GM18858 (cell line): ENCODE measurements around the gene RAB11FIP3.
"Not testable (repeated sequence)": the region's sequence is repeated elsewhere in the genome, so short reads cannot be mapped to it uniquely, and the experiment has no call there.

Source experiments
- ATAC-seq: cut with Tn5 transposase; IDR thresholded peaks from one replicate; pipeline ENCODE4 v1.9.1; 2021; ENCODE audit not compliant: unreplicated experiment

Gene RAB11FIP3

GRCh38 chr16:491220-491919, 65.9 kb downstream of the RAB11FIP3 start:
- no peak for ATAC-seq

- no peak for ATAC-seq
Measured at GRCh38 chr16:492211-492875, 66.9 kb downstream of the RAB11FIP3 start.

GRCh38 chr16:494676-495075, 69.2 kb downstream of the RAB11FIP3 start:
- not testable (repeated sequence) for ATAC-seq

GRCh38 chr16:495127-495748, 69.8 kb downstream of the RAB11FIP3 start:
- no peak for ATAC-seq

- no peak for ATAC-seq
Measured at GRCh38 chr16:496097-496886, 70.8 kb downstream of the RAB11FIP3 start.

- ATAC-seq: no peak
Measured at GRCh38 chr16:497258-497657, 71.8 kb downstream of the RAB11FIP3 start.

- no peak for ATAC-seq
Measured at GRCh38 chr16:499924-500323, 74.5 kb downstream of the RAB11FIP3 start.

GRCh38 chr16:500709-501108, 75.3 kb downstream of the RAB11FIP3 start:
- no peak for ATAC-seq

- ATAC-seq: no peak
Measured at GRCh38 chr16:502179-502943, 76.9 kb downstream of the RAB11FIP3 start.

GRCh38 chr16:503150-504071, 78.0 kb downstream of the RAB11FIP3 start:
- ATAC-seq: no peak

- no peak for ATAC-seq
Measured at GRCh38 chr16:505479-506245, 80.2 kb downstream of the RAB11FIP3 start.

GRCh38 chr16:506246-506546, 80.7 kb downstream of the RAB11FIP3 start:
- no peak for ATAC-seq

- not testable (repeated sequence) for ATAC-seq
Measured at GRCh38 chr16:507527-507926, 82.1 kb downstream of the RAB11FIP3 start.

- no peak for ATAC-seq
Measured at GRCh38 chr16:507996-508395, 82.5 kb downstream of the RAB11FIP3 start.

- no peak for ATAC-seq
Measured at GRCh38 chr16:508884-509736, 83.7 kb downstream of the RAB11FIP3 start.

GRCh38 chr16:510066-510825, 84.8 kb downstream of the RAB11FIP3 start:
- no peak for ATAC-seq

GRCh38 chr16:512802-513201, 87.4 kb downstream of the RAB11FIP3 start:
- ATAC-seq: no peak
